Vagina (tissue), 2 donors: Measurements from ENCODE around the gene PSMB10.

Source experiments
- POLR2A ChIP-seq, 2 donors: fragments of 450-650 bp; IDR thresholded peaks; one replicate each; pipeline ENCODE4 v1.6.1; 2017; ENCODE audit warnings: antibody characterized with exemption in 2 of 2, mild to moderate bottlenecking in 2 of 2, moderate library complexity in 2 of 2
- POLR2AphosphoS5 ChIP-seq, 2 donors: sonication (generic); formaldehyde crosslinking; IDR thresholded peaks; one replicate each; pipeline ENCODE4 v1.9.0; 2017; ENCODE audit warnings: antibody characterized with exemption in 2 of 2, mild to moderate bottlenecking in 2 of 2, low read depth in 1 of 2; ENCODE audit not compliant: insufficient read depth in 1 of 2
- TF ChIP-seq, protein P1 (sequence below), 3 experiments: fragments of 450-650 bp in 2 of 3; fragments of 200-600 bp in 1 of 3; sonication (generic) in 1 of 3; IDR thresholded peaks; one replicate each; pipeline ENCODE4 v1.5.1; 2017 to 2019; ENCODE audit warnings: antibody characterized with exemption in 3 of 3, mild to moderate bottlenecking in 2 of 3, moderate library complexity in 2 of 3

- TF ChIP-seq, protein P1, sequence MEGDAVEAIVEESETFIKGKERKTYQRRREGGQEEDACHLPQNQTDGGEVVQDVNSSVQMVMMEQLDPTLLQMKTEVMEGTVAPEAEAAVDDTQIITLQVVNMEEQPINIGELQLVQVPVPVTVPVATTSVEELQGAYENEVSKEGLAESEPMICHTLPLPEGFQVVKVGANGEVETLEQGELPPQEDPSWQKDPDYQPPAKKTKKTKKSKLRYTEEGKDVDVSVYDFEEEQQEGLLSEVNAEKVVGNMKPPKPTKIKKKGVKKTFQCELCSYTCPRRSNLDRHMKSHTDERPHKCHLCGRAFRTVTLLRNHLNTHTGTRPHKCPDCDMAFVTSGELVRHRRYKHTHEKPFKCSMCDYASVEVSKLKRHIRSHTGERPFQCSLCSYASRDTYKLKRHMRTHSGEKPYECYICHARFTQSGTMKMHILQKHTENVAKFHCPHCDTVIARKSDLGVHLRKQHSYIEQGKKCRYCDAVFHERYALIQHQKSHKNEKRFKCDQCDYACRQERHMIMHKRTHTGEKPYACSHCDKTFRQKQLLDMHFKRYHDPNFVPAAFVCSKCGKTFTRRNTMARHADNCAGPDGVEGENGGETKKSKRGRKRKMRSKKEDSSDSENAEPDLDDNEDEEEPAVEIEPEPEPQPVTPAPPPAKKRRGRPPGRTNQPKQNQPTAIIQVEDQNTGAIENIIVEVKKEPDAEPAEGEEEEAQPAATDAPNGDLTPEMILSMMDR (IDR thresholded peaks at IDR 0.05) = no peak
- TF ChIP-seq POLR2AphosphoS5 (IDR thresholded peaks at IDR 0.05; ENCODE audit: insufficient read depth in 1 of 2, low read depth in 1 of 2) (no peak), POLR2A (IDR thresholded peaks at IDR 0.05) (no peak)
Observed at GRCh38 chr16:67954421-67955196, 18.0 kb upstream of the PSMB10 start.
